ENCODE measurements around the gene TBX5. TPM values are rescaled to one million over a fixed set of nuclear protein-coding genes. Genes with fewer than 3 reads are reported as not detected.
A peak's percentile ranks its signal among the peaks of the same experiment; 100 is the strongest.

The TBX5 gene
- total RNA-seq, 6 experiments from 2014 or later, result not detected

DNA sequence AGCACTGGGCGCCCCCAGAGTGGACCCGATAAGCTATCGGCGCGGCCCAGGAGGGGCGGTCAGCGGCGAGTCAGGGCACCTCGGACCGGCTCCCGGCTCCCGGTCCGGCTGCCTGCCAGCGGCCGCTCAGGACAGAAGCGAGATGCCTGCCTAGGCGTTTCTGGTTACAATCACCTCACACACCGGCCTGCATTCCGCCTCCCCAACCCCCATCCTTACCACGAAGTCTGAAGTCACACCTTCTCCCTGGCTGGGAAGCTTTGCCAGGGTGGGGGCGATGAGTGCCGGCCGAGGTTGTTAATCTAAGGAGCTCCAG is 42.6 kb upstream of the TBX5 start:
- no peak overlapping the region for H3K27ac ChIP-seq

DNA sequence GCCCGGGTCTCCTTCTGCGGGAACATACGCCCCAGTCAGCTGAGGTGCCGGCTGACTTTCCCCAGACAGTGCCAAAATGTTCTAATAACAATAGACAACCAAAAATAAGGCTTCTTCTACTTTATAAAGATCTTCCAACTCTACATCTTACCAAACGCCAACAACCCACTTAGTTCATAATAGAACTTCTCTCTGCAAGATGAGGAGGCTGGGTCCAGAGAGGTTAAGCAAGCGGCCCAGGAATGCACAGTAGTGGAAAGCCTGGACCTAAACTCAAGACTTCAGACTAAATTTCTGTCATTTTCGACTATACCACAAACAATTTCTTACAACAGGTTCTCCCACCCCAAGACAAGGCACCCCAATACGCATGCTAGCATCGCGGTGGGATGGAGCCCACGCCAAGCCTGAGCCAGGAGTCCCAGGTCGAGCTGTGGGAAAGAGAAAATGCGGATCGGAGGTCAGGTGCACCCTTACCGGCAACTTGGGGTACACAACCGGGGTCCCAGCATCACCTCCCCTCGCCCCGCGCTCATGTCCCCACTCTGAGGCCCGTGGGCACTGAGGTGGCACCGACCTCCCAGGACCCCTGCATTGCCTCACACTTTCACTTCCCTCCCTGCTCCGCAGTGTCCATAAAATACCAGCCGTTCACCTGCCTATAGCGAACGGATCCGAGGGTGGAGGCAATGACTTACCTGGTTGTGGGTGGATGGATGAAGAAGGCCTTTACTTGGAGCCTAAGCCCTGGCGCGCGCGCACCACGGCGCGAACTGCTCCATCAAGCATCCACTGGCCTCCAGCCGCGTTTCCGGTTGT is 42.1 kb upstream of the TBX5 start:
- 4% methylated on average over 13 of the region's 36 CpGs for WGBS (ENCODE audit: insufficient coverage, low coverage, low lambda C conversion rate, missing lambda C conversion rate)
- DNase-seq, result no peak
- TF ChIP-seq POLR2A (IDR thresholded peaks at IDR 0.05), result no peak
- TF ChIP-seq, protein P1, sequence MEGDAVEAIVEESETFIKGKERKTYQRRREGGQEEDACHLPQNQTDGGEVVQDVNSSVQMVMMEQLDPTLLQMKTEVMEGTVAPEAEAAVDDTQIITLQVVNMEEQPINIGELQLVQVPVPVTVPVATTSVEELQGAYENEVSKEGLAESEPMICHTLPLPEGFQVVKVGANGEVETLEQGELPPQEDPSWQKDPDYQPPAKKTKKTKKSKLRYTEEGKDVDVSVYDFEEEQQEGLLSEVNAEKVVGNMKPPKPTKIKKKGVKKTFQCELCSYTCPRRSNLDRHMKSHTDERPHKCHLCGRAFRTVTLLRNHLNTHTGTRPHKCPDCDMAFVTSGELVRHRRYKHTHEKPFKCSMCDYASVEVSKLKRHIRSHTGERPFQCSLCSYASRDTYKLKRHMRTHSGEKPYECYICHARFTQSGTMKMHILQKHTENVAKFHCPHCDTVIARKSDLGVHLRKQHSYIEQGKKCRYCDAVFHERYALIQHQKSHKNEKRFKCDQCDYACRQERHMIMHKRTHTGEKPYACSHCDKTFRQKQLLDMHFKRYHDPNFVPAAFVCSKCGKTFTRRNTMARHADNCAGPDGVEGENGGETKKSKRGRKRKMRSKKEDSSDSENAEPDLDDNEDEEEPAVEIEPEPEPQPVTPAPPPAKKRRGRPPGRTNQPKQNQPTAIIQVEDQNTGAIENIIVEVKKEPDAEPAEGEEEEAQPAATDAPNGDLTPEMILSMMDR (IDR thresholded peaks at IDR 0.05), result no peak
- no peaks in the 10 kb centered on the region for H3K9me3 ChIP-seq
- no peak overlapping the region for H3K27ac ChIP-seq
- H3K36me3 ChIP-seq, result no peaks in the 10 kb centered on the region
- peaks cover 0 to 35% of the 10 kb centered on the region in 2 donors for H3K27me3 ChIP-seq
- H3K4me3 ChIP-seq, result no peak overlapping the region
- ATAC-seq, result peak in 1 of 4 donors; percentile 17
- intact Hi-C loops (cut with DNase I), result no loop called here
- no peaks in the 10 kb centered on the region for H3K4me1 ChIP-seq

More for the DNA sequence above, 42.6 kb upstream of the TBX5 start:
- TF ChIP-seq, protein P1 (IDR thresholded peaks at IDR 0.05), result no peak
- no peak for TF ChIP-seq POLR2A (IDR thresholded peaks at IDR 0.05)
- DNase-seq (peak in 1 of 3 donors; percentile 49), ATAC-seq (no peak)
- Histone ChIP-seq H3K9me3 (no peaks in the 10 kb centered on the region), H3K4me3 (no peak overlapping the region), H3K27me3 (peaks cover 0 to 35% of the 10 kb centered on the region in 2 donors), H3K36me3 (no peaks in the 10 kb centered on the region), H3K4me1 (no peaks in the 10 kb centered on the region)
- WGBS (ENCODE audit: insufficient coverage, low coverage, low lambda C conversion rate, missing lambda C conversion rate), result 0% methylated on average over 4 of the region's 23 CpGs
- intact Hi-C loops (cut with DNase I), result no loop called here

DNA sequence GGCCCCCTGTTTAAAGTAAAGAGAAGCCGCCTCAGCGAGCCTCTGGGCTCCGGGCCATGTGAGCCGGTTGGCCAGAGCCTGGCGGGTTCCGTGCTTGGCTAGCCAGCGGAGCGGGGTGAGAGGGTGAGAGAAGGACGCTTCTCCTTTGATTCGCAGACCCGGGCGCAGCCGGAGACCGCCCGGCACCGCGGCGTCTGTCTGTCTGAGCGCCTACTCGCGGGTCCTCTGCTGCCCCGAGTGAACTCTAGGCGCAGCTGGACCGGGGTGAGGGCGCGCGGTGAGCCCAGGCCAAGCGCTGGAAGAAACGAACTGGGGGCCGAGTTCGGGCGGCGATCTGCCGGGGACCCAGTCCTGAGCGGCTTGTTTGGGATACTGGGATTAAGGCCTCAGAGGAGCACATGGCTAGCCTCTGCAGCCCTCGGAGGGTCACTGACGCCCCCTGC is 41.4 kb upstream of the TBX5 start:
- no peak for TF ChIP-seq POLR2A (IDR thresholded peaks at IDR 0.05)
- TF ChIP-seq, protein P1 (IDR thresholded peaks at IDR 0.05), result no peak
- Histone ChIP-seq H3K4me3 (no peak overlapping the region), H3K27me3 (peaks cover 0 to 35% of the 10 kb centered on the region in 2 donors)

DNA sequence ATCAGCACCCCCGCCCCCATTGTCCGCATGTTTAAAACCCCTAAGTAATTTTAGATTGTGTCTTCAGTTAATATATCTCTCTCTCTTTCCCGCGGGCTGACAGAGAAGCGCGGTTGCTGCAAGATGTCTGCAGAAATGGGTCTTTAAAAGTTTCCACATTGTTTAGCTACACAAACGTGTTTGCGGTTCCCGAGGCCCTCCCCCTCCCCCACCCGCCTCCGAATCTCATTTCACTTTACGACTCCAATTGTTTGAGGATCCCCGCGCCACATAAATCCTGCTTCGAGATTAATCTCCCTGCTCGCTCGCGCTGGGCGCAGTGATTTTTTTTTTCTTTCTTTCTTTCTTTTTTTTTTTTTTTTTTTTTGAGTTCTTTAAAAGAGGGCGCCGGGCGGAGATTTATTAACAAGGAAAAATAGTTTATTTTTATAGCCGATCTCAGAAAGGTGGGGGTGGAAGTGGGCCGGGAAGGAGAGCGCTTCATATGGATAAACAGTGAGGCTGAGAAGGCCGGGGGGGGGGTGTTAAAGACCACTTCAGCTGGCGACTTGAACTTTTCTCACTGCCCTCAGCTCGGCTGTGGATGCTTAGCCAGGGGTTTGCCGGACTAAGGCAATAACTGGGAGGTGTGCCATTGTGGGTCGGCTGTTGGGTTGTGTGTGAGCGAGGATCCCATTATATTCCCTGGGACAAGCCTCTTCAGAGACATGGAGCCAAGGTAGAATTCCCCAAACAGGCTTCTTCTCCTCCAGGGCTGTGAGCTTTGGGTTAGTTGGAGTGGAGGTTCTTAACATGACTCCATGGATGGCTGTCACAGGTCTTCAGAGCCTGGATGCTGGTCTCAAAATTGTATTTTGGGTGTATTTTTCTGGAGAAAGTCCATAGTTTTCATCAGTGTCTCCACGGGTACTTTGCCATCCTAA is 39.7 kb upstream of the TBX5 start:
- ATAC-seq (no peak), DNase-seq (no peak)
- no peak overlapping the region for H3K4me3 ChIP-seq
- H3K36me3 ChIP-seq, result no peaks in the 10 kb centered on the region
- intact Hi-C loops (cut with DNase I), result no loop called here
- H3K9me3 ChIP-seq, result no peaks in the 10 kb centered on the region
- no peak overlapping the region for H3K27ac ChIP-seq
- no peak for TF ChIP-seq POLR2A (IDR thresholded peaks at IDR 0.05)
- TF ChIP-seq, protein P1 (IDR thresholded peaks at IDR 0.05), result no peak
- peaks cover 0 to 38% of the 10 kb centered on the region in 2 donors for H3K27me3 ChIP-seq
- WGBS (ENCODE audit: insufficient coverage, low coverage, low lambda C conversion rate, missing lambda C conversion rate), result 4% methylated on average over 28 of the region's 32 CpGs
- H3K4me1 ChIP-seq, result no peaks in the 10 kb centered on the region

More for the DNA sequence above, 41.4 kb upstream of the TBX5 start:
- DNase-seq (peak in 1 of 3 donors; percentile 48), ATAC-seq (peak in 1 of 4 donors; percentile 17)
- Histone ChIP-seq H3K4me1 (no peaks in the 10 kb centered on the region), H3K9me3 (no peaks in the 10 kb centered on the region), H3K27ac (no peak overlapping the region), H3K36me3 (no peaks in the 10 kb centered on the region)
- 0% methylated on average over 1 of the region's 37 CpGs for WGBS (ENCODE audit: insufficient coverage, low coverage, low lambda C conversion rate, missing lambda C conversion rate)
- intact Hi-C loops (cut with DNase I), result no loop called here

Data from right lobe of liver (tissue), 6 donors.